Uterus (tissue), 2 donors: Measurements from ENCODE around the gene OSBPL1A.

Experiments used
- POLR2A ChIP-seq, 2 donors: fragments of 450-650 bp; IDR thresholded peaks; one replicate each; pipeline ENCODE4 v1.6.1; 2016; ENCODE audit warnings: antibody characterized with exemption in 2 of 2, mild to moderate bottlenecking in 1 of 2, moderate library complexity in 1 of 2
- TF ChIP-seq, protein P1 (sequence below), 4 experiments: fragments of 200-600 bp in 2 of 4; fragments of 450-650 bp in 2 of 4; sonication (generic) in 2 of 4; IDR thresholded peaks; one replicate each; pipeline ENCODE4 v1.5.1; 2016 to 2019; ENCODE audit warnings: antibody characterized with exemption in 4 of 4, mild to moderate bottlenecking in 2 of 4, moderate library complexity in 1 of 4

DNA sequence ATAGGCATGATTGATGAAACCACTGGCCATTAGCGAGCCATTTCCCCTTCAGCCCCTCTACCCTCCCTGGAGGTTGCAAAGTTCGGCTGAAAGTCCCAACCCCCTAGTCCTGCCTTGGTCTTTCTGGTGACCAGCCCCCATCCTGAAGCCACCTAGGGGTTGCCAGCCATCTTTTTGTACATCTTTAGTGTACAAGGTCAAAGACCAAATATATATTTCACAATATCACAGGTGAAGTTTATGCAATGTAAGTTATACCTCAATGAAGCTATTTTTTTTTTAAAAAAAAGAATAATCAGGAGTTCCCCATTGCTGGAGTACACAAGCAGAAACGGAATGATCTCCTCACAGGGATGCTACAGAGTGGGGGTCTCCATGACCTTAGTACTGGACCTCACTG, 31.3 kb downstream of the OSBPL1A start:
- TF ChIP-seq, protein P1, sequence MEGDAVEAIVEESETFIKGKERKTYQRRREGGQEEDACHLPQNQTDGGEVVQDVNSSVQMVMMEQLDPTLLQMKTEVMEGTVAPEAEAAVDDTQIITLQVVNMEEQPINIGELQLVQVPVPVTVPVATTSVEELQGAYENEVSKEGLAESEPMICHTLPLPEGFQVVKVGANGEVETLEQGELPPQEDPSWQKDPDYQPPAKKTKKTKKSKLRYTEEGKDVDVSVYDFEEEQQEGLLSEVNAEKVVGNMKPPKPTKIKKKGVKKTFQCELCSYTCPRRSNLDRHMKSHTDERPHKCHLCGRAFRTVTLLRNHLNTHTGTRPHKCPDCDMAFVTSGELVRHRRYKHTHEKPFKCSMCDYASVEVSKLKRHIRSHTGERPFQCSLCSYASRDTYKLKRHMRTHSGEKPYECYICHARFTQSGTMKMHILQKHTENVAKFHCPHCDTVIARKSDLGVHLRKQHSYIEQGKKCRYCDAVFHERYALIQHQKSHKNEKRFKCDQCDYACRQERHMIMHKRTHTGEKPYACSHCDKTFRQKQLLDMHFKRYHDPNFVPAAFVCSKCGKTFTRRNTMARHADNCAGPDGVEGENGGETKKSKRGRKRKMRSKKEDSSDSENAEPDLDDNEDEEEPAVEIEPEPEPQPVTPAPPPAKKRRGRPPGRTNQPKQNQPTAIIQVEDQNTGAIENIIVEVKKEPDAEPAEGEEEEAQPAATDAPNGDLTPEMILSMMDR (IDR thresholded peaks at IDR 0.05), result no peak
- no peak for TF ChIP-seq POLR2A (IDR thresholded peaks at IDR 0.05)
